ENCODE results near the gene DNM1L.

DNM1L gene

GRCh38 chr12:32679091-32679919 is at the start of gene DNM1L:
Gene DNM1L (plus strand): TSS chr12:32679301. CDS start chr12:32679364, 63 bp downstream.
- peak; percentile 86 to 90 for DNase-seq

GRCh38 chr12:32641287-32641901 is 37.7 kb upstream of the DNM1L start:
- DNase-seq: no peak

- DNase-seq: no peak
These were observed 34.7 kb upstream of the DNM1L start for GRCh38 chr12:32644431-32644830.

GRCh38 chr12:32647275-32647674 is 31.8 kb upstream of the DNM1L start:
- DNase-seq: no peak

- DNase-seq: no peak
These were observed 28.6 kb upstream of the DNM1L start for GRCh38 chr12:32650508-32650907.

GRCh38 chr12:32651151-32651955 is 27.7 kb upstream of the DNM1L start:
- no peak for DNase-seq

GRCh38 chr12:32651956-32652210 is 27.2 kb upstream of the DNM1L start:
- no peak for DNase-seq

GRCh38 chr12:32659908-32660440 is 19.1 kb upstream of the DNM1L start:
- DNase-seq: no peak

GRCh38 chr12:32661706-32662105 is 17.4 kb upstream of the DNM1L start:
- DNase-seq: no peak

- DNase-seq: no peak
These were observed 16.4 kb upstream of the DNM1L start for GRCh38 chr12:32662665-32663064.

GRCh38 chr12:32666018-32666417 is 13.1 kb upstream of the DNM1L start:
- DNase-seq: no peak

- DNase-seq: no peak
These were observed 9.5 kb upstream of the DNM1L start for GRCh38 chr12:32669584-32669983.

- no peak for DNase-seq
These were observed 6.9 kb upstream of the DNM1L start for GRCh38 chr12:32671930-32672780.

- no peak for DNase-seq
These were observed 778 bp downstream of the DNM1L start for GRCh38 chr12:32679920-32680237.

GRCh38 chr12:32680787-32681186 is 1.7 kb downstream of the DNM1L start:
- no peak for DNase-seq

- DNase-seq: no peak
These were observed 2.2 kb downstream of the DNM1L start for GRCh38 chr12:32681272-32681671.

GRCh38 chr12:32686340-32686739 is 7.2 kb downstream of the DNM1L start:
- no peak for DNase-seq

GRCh38 chr12:32688786-32689185 is 9.7 kb downstream of the DNM1L start:
- no peak for DNase-seq

- no peak for DNase-seq
These were observed 11.8 kb downstream of the DNM1L start for GRCh38 chr12:32690927-32691326.

- no peak for DNase-seq
These were observed 13.3 kb downstream of the DNM1L start for GRCh38 chr12:32692358-32692757.

- no peak for DNase-seq
These were observed 13.9 kb downstream of the DNM1L start for GRCh38 chr12:32693036-32693435.

GRCh38 chr12:32695787-32696186 is 16.7 kb downstream of the DNM1L start:
- DNase-seq: no peak

GRCh38 chr12:32697445-32697844 is 18.3 kb downstream of the DNM1L start:
- no peak for DNase-seq
